ENCODE measurements around the gene FSTL3.
"Not testable (repeated sequence)": the region's sequence is repeated elsewhere in the genome, so short reads cannot be mapped to it uniquely, and the experiment has no call there.

FSTL3 gene

DNA sequence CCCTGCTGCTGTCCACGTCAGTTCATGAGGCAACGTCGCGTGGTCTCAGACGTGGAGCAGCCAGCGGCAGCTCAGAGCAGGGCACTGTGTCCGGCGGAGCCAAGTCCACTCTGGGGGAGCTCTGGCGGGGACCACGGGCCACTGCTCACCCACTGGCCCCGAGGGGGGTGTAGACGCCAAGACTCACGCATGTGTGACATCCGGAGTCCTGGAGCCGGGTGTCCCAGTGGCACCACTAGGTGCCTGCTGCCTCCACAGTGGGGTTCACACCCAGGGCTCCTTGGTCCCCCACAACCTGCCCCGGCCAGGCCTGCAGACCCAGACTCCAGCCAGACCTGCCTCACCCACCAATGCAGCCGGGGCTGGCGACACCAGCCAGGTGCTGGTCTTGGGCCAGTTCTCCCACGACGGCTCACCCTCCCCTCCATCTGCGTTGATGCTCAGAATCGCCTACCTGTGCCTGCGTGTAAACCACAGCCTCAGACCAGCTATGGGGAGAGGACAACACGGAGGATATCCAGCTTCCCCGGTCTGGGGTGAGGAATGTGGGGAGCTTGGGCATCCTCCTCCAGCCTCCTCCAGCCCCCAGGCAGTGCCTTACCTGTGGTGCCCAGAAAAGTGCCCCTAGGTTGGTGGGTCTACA is 6.6 kb downstream of the FSTL3 start:
- DNase-seq: no peak

DNA sequence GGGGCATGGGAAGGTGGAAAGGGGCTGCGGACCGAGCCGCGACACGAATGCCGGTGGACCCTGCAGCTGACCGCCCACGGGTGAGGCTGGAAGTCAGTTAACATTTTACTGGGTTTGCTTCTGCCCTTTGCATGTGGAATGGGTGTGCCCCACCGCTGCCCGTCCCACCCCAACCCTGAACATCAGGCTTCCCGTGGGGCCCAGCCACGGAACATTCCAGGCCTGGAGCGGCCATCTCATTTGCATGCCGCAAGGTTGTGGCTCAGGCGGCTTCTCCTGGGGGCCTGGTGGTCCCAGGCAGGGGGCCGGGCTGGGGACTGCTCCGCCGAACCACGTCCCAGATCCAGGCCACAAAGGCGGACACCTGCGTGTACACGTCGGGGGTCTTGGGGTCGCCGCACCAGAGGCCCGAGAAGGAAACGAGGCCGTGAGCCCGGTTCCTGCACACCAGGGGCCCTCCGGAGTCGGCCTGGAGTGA is 9.3 kb downstream of the FSTL3 start:
- DNase-seq: no peak

DNA sequence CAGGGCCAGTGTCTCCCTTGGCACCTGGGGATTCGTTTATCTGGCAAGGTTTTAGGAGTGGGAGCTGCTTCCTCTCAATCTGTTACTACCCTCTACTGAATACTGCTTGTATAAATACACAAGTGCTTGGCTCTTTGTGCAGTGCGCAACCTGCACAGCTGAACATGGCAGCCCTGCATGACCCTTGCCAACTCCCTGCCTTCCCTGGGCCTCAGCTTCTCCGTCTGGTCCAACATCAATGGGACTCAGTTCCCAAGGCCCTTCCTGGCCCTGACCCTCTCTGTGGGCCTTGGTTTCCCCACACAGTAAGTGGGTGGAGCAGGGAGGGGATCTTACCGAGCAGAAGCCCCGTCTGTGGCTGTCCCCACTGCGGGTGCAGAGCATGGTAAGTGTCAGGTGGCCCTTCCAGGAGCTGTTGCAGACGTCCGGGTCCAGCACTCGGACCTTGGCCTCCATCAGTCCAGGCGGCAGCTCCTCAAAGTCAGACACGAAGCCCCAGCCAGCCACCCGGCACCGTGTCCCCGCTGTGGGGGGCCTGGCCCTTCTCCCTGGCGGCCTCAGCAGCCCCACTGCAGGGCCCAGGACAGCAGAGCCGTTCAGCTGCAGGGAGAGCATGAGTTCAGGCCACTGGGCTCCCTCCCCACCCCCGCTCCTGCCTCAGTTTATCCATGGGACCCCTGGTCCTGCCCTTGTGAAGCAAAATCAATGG is 10.6 kb downstream of the FSTL3 start:
- DNase-seq: no peak

DNA sequence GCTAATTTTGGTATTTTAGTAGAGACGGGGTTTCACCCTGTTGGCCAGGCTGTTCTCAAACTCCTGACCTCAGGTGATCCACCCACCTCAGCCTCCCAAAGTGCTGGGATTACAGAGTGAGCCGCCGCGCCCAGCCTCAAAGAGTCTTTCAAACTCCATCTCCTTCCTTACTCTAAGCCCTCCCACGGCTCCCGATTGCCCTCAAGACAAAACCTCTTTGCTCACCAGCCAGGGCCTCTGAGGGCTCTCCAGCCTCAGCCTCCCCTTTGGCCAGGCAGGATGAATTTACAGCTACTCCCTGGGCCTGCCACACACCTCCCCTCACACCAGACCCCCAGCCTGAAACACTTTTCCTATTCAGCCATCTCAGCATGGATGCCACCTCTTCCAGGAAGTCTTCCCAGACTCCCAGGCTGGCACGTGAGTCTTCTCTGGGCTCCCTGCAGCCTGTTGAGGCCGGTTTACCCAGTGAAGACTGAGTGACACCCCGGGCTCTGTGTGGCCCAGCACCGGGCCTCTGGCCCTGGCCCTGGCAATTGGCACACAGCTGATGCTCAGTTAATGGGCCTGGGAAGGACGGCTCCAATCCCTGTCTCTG is 11.5 kb downstream of the FSTL3 start:
- DNase-seq: no peak

DNA sequence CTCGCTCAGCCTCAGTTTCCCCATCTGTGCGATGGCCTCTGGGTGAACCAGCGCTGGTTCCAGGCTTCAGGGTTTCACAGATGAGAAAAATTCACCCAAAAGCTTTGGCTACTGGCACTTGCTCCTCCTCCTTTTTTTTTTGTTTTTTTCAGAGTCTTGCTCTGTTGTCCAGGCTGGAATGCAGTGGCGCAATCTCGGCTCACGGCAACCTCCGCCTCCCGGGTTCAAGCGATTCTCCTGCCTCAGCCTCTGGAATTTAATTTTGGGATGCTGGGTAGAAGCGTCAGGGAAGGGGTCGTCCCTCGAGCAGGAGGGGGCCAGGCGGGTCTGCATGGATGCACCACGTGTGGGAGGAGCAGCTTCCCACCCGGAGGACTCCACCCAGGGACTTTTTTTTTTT is 12.0 kb downstream of the FSTL3 start:
- no peak for DNase-seq

DNA sequence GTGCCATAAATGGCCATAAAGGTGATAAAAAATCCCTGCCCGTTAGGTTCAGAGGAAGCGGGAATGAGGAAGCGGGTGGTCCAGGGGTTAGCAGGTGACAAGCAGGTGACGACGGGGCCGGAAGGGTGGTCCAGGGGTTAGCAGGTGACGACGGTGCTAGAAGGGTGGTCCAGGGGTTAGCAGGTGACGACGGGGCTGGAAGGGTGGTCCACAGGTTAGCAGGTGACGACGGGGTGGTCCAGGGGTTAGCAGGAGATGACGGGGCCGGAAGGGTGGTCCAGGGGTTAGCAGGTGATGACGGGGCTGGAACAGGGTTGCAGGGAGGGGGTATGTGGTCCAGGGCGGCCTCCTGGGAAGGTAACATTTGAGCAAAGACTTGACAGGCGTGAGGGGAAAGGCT is 12.8 kb downstream of the FSTL3 start:
- no peak for DNase-seq

DNA sequence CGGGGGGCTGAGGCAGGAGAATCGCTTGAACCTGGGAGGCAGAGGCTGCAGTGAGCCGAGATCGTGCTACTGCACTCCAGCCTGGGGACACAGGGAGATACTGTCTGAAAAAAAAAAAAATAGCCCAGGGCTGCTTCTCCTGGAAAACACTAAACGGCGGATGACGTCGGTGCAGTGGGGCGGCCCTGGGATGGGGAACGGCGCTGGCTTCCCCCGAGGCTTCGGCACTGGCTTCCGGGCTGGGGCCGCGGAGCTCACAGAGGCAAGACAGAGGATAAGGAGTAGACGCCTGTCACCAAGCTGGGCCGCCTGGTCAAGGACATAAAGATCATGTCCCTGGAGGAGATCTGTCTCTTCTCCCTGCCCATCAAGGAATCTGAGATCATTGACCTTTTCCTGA is 14.0 kb downstream of the FSTL3 start:
- no peak for DNase-seq

DNA sequence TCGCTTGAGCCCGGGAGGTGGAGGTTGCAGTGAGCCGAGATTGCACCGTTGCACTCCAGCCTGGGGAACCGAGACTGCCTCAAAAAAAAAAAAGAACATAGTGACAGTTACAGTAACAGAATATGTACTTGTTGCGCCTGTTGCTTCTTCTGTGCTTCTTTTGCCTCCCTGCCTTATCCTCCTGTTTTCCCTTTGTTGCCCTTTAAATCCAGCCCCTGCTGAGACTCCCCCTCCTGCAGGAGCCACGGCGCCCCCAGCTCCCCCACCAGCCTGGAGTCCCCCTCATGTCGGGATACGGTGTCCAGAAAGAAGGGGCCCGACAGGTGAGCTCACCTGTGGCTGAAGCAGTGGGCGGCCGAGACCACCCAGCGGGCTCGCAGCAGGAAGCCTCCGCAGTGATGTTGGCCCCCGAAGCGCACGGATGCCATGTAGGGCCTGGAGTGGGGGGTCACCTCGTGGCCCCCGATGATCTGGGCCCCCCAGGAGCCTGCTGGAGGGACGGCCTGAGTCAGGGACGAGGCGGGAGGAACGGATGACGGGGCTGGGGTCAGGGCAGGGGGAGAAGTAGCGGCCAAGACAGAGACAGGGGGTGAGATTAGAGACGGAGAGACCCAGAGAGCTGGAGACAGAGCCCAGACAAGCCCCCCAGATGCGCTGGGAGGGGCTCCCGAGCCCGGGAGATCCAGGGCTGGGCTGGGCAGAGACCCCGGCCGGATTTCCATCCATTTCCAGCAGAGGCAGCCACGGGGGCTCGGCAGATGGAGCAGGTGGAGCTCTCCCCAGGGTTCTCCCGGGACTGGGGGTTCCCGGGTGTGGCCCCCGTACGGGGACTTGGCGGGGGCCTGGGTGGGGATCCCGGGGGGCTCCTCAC is 18.5 kb downstream of the FSTL3 start:
- DNase-seq: no peak

DNA sequence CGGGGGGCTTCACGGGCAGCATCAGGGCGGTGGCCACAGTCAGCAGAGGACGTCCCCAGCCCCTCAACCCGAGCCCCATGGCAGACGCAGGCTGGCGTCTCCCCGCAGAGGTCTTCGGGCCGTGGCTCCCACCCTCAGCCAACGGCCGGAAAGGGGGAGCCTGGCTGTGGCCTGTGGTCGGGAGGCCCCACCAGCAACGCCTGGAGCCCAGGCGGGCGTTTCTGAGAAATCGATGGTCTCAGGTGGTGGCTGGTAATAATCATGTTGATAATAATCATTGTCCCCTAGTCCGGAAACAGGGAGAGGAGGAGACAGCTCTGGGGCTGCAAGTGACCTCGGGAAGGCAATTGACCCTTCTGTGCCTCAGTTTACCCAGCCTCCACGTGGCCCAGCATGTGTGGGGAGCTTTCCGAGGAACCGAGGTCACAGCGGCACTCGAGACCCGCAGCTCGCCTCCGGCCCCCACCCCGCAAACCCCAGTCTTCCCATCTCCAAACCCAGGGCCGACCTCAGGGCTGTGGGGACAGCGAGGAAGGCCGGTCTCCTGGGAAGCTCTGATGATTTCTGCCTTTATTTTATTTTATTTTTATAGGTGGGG is 19.3 kb downstream of the FSTL3 start, which contains the start of gene PRSS57:
Gene PRSS57, minus strand, starts transcription at position 101 of the 598 bp plus-strand sequence. Its CDS starts 22 bp downstream, at position 79.
- no peak for DNase-seq

DNA sequence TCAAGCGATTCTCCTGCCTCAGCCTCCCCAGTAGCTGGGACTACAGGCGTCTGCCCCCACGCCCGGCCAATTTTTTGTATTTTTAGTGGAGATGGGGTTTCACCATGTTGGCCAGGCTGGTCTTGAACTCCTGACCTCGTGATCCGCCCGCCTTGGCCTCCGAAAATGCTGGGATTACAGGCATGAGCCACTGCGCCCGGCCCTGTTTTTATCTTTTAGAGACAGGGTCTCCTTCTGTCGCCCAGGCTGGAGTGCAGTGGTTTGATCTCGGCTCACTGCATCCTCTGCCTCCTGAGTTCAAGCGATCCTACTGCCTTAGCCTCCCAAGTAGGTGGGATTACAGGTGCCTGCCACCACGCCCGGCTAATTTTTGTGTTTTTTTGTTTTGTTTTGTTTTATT is 22.3 kb downstream of the FSTL3 start:
- DNase-seq: not testable (repeated sequence)

DNA sequence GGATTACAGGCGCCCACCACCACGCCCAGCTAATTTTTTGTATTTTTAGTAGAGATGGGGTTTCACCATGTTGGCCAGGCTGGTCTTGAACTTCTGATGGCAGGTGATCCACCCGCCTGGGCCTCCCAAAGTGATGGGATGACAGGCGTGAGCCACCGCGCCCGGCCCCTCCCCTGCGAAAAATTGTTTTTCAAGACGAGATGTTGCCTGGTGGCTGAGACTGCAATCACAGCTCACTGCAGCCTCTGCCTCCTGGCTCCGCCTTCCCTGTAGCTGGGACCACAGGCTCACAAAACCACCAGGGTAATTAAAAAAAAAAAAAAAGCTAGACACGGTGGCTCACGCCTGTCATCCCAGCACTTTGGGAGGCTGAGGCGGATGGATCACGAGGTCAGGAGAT is 23.7 kb downstream of the FSTL3 start:
- DNase-seq: not testable (repeated sequence)

DNA sequence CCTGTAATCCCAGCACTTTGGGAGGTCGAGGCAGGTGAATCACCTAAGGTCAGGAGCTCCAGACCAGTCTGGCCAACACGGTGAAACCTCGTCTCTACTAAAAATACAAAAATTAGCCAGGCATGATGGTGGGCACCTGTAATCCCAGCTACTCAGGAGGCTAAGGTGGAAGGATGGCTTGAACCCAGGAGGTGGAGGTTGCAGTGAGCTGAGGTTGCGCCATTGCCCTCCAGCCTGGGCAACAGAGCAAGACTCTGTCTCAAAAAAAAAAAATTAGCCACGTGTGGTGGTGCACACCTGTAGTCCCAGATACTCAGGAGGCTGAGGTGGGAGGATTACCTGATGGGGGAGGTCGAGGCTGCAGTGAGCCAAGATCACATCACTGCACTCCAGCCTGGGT is 26.7 kb downstream of the FSTL3 start:
- not testable (repeated sequence) for DNase-seq

DNA sequence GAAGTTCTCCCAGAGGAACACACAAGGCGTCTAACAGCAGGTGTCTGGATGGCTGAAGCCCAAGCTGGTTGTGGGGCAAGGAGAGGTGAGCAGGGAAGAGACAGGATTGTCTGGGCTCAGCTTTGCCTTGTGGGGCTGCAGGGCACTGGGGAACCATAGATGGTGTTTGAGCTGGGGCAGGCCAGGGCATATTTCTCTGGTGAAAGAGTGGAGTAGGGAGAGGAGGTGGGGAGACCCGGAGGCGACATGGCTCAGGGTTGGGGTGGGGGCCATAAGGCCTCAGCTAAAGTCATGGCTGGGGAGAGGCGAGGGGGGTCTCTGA is 27.1 kb downstream of the FSTL3 start:
- DNase-seq: no peak

DNA sequence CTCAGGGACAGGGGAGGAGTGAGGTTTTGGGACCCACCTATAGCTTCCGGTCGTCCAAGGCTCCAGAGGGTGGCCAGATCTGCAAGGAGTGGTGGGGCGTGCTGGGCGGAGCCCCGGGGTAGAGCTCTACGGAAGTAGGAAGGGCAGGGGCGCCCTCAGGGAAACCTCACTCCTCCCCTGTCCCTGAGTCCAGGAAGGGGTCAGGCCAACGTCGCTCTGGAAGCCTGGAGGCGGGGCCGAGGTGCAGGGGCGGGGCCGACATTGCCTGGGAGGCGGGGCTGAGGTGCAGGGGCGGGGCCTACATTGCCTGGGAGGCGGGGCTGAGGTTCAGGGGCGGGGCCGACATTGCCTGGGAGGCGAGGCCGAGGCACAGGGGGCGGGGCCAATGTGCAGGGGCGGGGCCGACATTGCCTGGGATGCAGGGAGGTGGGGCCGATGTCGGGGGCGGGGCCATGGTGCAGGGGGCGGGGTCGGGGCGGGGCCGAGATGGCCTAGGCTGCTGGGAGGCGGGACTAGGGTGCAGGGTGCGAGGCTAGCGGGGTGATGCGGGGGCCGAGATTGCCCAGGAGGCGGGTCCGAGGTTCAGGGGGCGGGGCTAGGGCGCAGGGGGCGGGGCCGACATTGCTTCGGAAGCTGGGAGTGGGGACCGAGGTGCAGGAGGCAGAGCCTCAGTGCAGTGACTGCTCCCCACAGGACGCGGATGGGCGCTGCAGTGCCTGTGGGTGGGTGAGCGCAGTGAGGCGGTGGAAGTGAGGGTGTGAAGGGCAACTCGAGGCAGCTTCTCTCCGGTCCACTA is 27.7 kb downstream of the FSTL3 start:
- DNase-seq: no peak

DNA sequence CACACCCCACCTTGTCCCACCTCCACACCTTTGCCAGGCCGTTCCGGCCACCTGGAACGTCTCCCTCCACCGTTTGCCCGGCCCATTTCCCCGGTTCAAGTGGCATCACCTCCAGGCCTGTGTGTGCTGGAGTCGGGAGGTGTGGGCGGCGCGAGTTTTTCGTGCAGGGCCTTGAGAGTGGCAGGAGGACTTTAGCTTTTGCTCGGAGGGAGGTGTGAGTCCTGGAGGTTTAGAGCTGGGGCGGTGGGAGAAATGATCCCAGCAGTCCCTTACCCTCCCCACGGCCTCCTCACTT is 28.2 kb downstream of the FSTL3 start:
- DNase-seq: no peak

DNA sequence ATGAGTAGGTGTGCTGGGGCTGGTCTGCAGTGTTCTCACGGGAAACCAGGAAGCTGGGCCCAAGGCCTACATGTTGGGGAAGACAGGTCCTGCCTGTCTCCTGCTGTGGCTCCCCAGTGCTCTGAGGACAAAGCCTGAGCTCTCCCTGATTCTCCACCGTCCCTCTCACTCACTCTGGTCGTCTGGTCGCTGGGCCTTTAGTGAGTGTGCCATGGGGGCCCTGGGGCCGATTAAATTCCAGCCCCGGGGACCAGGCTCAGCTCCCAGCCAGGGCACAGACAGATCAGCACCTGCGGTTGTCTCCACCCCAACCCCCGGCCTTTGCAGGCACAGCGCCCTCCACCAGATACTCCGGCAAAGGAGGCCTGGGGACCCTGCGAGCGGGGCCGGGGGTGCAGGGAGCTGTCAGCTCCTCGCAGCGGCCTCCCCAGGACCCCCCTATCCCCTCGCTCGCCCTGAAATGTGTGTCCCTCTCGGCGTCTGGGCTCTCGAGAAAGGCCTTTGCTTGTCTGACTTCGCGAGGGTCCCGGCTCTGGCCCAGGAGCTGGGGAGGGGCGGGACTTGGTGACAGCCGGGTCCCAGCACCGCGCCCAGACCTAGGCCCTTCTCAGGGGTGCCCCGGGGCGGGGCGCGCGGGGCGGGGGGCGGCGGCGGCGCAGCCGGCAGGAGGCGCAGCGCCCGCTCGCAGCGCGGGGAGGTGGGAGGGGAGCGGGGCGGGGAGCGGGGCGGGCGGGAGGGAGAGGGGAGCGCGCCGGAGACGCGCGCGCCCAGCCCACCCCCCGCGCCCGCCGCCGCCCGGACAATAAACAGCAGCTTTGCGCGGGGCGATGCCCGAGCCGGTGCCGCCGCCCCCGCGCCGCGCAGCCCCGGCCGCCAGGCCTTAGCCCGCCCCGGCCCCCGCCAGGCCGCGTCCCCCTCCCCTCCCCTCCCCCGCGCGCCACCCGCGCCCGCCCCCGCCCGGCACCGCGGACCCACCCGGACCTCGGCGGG is 32.3 kb downstream of the FSTL3 start, which contains the start of gene PALM:
Gene PALM, plus strand, starts transcription at position 782 of the 990 bp plus-strand sequence. CDS start 212 bp downstream, outside the sequence.
- no peak for DNase-seq

DNA sequence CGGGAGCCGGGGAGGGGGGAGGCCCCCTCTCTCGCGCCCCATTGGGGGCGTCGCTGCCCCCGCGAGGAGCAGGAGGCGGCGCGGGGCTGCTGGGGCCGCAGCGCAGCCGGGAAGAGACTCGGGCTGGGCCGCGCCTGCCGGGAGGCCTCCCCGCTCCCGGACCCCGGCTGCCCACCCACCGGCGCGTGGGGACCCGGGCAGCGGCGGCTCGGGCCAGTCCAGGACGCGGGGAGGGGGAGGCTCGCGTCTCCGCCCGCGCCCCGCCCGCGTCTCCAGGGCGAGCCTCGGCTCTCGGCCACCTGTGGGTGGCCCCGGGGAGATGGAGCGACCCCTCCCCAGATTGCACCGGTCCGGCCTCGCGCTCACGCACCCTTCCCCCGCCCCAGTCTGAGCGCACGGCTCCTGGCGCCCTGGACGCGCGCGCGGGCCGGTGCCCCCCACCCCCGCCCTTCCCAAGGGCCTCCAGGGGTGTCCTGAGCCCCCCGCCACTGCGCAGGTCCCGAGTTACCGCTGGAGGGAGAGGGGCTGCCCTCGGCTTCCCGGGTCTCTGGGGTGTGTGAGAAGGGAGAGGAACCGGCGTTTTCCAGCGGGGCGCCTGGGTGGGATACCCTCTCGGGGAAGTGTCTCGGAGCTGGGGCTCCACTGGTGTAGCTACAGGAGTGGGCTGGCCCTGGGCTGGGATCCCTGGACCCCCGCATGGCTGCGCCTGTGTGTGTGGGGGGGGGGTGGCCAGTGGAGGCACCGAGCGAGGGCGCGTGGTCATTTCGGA is 33.2 kb downstream of the FSTL3 start:
- no peak for DNase-seq

DNA sequence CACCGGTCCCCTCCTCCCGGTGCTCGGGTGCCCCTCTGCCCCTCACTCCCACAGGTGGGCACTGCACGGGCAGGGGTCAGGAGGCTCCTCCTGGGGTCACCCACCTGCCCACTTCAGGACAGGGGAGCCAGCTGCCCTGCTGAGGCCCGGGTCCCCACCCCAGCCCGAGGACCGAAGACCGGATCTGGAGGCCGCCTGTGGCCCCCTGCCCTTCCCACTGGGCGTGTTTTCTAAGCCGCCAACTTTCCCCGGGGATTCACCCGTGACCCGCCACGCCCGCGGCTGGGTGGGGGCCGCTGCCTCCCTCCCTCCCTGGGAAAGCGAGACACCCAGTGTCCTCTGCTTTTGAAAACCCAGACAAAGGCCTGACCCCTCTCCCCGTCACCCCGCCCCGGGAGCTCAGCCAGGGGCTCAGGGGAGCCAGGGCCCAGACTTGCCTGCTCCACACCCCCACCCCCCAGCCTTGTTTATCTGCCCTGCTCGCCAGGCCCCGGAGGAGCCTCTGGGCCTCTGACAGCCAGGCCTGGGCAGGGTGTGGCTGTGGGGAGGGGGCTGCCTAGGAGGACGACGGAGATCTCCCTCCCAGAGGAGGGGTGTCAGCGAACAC is 33.9 kb downstream of the FSTL3 start:
- DNase-seq: no peak

DNA sequence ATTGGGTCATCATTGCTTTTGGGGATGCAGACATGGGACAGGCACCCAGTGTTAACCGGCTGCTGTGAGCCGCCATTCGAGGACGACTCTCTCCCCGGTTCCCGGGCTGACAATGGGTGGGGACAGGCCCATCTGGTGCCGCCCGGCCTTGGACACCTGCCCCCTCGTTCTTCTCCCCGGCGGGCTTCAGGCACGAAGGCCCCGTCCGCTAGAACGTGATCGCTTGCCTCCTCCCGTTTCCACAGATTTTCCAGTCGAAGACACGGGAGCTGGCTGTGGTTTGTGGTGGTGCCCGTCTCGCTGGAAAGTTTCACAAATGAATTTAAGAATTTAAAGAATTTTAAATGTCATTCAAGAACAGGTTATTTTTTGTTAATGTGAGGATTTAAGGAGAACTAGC is 34.6 kb downstream of the FSTL3 start:
- no peak for DNase-seq

DNA sequence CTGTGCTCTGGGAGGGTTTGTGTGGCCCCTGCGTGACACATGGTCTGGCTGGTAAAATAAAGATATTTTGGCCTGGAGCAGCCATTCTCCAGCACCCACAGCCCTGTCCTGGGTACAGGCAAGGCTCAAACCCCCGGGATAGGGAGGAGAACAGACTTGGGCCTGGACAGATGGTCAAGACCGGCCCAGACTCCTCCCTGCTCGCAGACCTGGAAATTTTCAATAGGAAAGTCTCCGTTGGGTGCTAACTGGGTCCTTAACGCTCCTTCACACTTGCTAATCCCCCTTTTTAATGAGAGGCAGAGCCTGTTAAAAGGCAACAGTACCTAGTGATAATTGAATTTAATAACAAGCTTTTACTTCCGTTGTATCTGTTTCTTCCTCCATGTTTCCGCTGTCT is 35.1 kb downstream of the FSTL3 start:
- DNase-seq: no peak

All from DMS153 (cell line).